Peyer's patch (tissue), 4 donors: ENCODE results near the gene CTNNBL1.

Experiments
- CTCF ChIP-seq, 6 experiments: fragments of 450-650 bp in 4 of 6; fragments of 200-600 bp in 2 of 6; sonication (generic) in 1 of 6; IDR thresholded peaks; one replicate each; pipeline ENCODE4 v1.5.1; 2017 to 2019; ENCODE audit warnings: antibody characterized with exemption in 6 of 6, mild to moderate bottlenecking in 3 of 6, moderate library complexity in 1 of 6
- POLR2A ChIP-seq, 2 donors: fragments of 450-650 bp; IDR thresholded peaks; one replicate each; pipeline ENCODE4 v1.5.1; 2017; ENCODE audit warnings: antibody characterized with exemption in 2 of 2, mild to moderate bottlenecking in 2 of 2, moderate library complexity in 2 of 2

GRCh38 chr20:37649676-37650370, 44.0 kb upstream of the CTNNBL1 start:
- TF ChIP-seq POLR2A (IDR thresholded peaks at IDR 0.05), result no peak
- no peak for TF ChIP-seq CTCF (IDR thresholded peaks at IDR 0.05)
